A673 (cell line): ENCODE measurements around the gene KIFAP3. TPM values are rescaled to one million over a fixed set of nuclear protein-coding genes. Genes with fewer than 3 reads are reported as not detected.

Source experiments
- BruUV-seq: library from RNA; stranded (reverse); fragments of 400-500 nt; replicated peaks from 2 replicates; lab custom pipeline; 2021; lab: Mats Ljungman, UMichigan
- CTCF ChIA-PET: fragments of 300-600 bp; sonication (Branson Sonifier 250); formaldehyde crosslinking; loops from one replicate; lab custom pipeline; 2022; ENCODE audit warnings: antibody characterized with exemption; lab: Charles Lee
- POLR2A ChIA-PET: fragments of 300-600 bp; sonication (Branson Sonifier 250); formaldehyde crosslinking; loops from one replicate; lab custom pipeline; 2022; ENCODE audit warnings: antibody characterized with exemption; ENCODE audit not compliant: low non-redundant PET; lab: Charles Lee
- DNase-seq: peaks from one replicate; pipeline ENCODE4 v3.0.0-alpha.2; 2015; ENCODE audit warnings: low spot score
- H3K27ac ChIP-seq: fragments of 200-600 bp; sonication (generic); 2 replicates; pipeline ENCODE4 v1.5.1; 2016; ENCODE audit warnings: mixed run types, low read depth, mild to moderate bottlenecking, mixed read lengths, antibody characterized with exemption, low read length; ENCODE audit not compliant: poor library complexity, severe bottlenecking
- H3K27me3 ChIP-seq: fragments of 200-600 bp; sonication (generic); replicated peaks from 2 replicates; pipeline ENCODE4 v1.6.1; 2017; ENCODE audit warnings: mixed run types, low read depth, mild to moderate bottlenecking, mixed read lengths, antibody characterized with exemption, low read length; ENCODE audit not compliant: insufficient read depth, poor library complexity
- H3K36me3 ChIP-seq: fragments of 200-600 bp; sonication (generic); 2 replicates; pipeline ENCODE4 v1.6.1; 2016; ENCODE audit warnings: mixed run types, mild to moderate bottlenecking, mixed read lengths, antibody characterized with exemption, low read length; ENCODE audit not compliant: insufficient read depth, poor library complexity, severe bottlenecking
- H3K4me1 ChIP-seq: fragments of 200-600 bp; sonication (generic); 2 replicates; pipeline ENCODE4 v1.6.1; 2017; ENCODE audit warnings: mixed run types, mild to moderate bottlenecking, mixed read lengths, antibody characterized with exemption, low read length; ENCODE audit not compliant: insufficient read depth, poor library complexity, severe bottlenecking
- H3K4me3 ChIP-seq: fragments of 200-600 bp; sonication (generic); 2 replicates; pipeline ENCODE4 v1.5.1; 2016; ENCODE audit warnings: low read depth, mixed run types, mild to moderate bottlenecking, mixed read lengths, low read length; ENCODE audit not compliant: poor library complexity, severe bottlenecking
- H3K9me3 ChIP-seq: fragments of 200-600 bp; sonication (generic); 2 replicates; pipeline ENCODE4 v1.6.1; 2016; ENCODE audit warnings: mixed run types, low read depth, mild to moderate bottlenecking, mixed read lengths, antibody characterized with exemption, low read length; ENCODE audit not compliant: poor library complexity, severe bottlenecking
- CTCF ChIP-seq: fragments of 300-800, 200-600 bp; sonication (generic); conservative IDR thresholded peaks from 2 replicates; pipeline ENCODE4 v1.5.1; 2017; ENCODE audit warnings: low read depth, mild to moderate bottlenecking, antibody characterized with exemption, low read length, moderate library complexity, mixed read lengths
- EZH2 ChIP-seq: fragments of 200-600 bp; sonication (generic); IDR thresholded peaks from 2 replicates; pipeline ENCODE4 v1.6.1; 2017; ENCODE audit warnings: borderline replicate concordance, low read depth, mild to moderate bottlenecking, mixed read lengths, antibody characterized with exemption, low read length; ENCODE audit not compliant: poor library complexity, severe bottlenecking
- intact Hi-C: fragments of 100-400 bp; cut with micrococcal nuclease; formaldehyde crosslinking; loops from one replicate; pipeline ENCODE4 v1.10.0; 2022; ENCODE audit not compliant: unreplicated experiment
- total RNA-seq: library from RNA; stranded (reverse); gene quantifications from 2 replicates; pipeline ENCODE4 v1.2.3, GENCODE V29; 2021

KIFAP3 gene
- total RNA-seq, 1 experiment from 2014 or later, result 12.7 TPM

- no peak overlapping the region for H3K27ac ChIP-seq
- CTCF ChIA-PET, result no interaction called here
Measured at GRCh38 chr1:169879034-169879840, 195.3 kb downstream of the KIFAP3 start.

GRCh38 chr1:169878498-169878897 lies 196.0 kb downstream of the KIFAP3 start:
- TF ChIP-seq EZH2 (no peak), CTCF (no peak)
- CTCF ChIA-PET, result no interaction called here
- peaks cover 6% of the 10 kb centered on the region for H3K36me3 ChIP-seq
- no TSS peak for BruUV-seq
- no peaks in the 10 kb centered on the region for H3K27me3 ChIP-seq
- H3K4me1 ChIP-seq, result no peaks in the 10 kb centered on the region
- no peak overlapping the region for H3K27ac ChIP-seq
- no peak for DNase-seq
- POLR2A ChIA-PET, result no interaction called here
- H3K4me3 ChIP-seq, result no peak overlapping the region
- no peaks in the 10 kb centered on the region for H3K9me3 ChIP-seq
- intact Hi-C loops, result no loop called here

More at GRCh38 chr1:169879034-169879840, 195.3 kb downstream of the KIFAP3 start:
- Histone ChIP-seq H3K36me3 (peaks cover 5% of the 10 kb centered on the region), H3K4me1 (no peaks in the 10 kb centered on the region), H3K9me3 (no peaks in the 10 kb centered on the region), H3K4me3 (no peak overlapping the region), H3K27me3 (no peaks in the 10 kb centered on the region)
- no peak for DNase-seq
- TF ChIP-seq EZH2 (no peak), CTCF (no peak)
- intact Hi-C loops, result no loop called here
- POLR2A ChIA-PET, result no interaction called here
- no TSS peak for BruUV-seq

DNA sequence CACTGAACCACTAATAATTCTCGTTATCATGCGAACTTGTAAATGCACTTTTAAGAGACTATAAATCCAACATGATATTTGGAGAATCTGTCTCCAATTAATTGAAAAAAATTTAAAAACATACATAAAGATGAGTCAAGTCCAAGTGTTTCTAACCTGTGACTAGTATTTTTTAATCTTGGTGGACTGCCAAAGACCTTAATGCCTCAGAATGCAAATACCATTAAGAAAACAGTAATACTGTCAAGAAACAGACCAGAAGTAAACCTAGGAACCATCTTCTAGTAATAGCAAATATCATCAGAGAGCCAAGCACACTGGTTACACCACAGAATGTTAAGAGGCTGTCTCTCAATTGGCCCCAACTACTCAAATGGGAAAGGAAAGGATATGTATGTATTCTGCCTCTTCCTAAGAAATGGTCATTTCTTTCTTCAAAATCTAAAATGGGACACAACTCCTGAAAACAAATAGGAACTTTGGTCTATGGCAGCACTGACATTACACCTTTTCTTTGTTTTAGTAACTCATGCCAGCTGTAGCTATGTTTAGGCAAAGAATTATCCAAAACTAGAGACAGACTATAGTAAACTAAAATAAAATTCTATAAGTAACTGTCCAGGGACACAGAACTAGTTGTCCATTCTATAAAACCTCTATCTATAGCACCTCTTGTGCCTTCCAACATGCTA lies 196.5 kb downstream of the KIFAP3 start:
- ChIA-PET POLR2A (no interaction called here), CTCF (no interaction called here)
- H3K27me3 ChIP-seq, result no peaks in the 10 kb centered on the region
- BruUV-seq, result no TSS peak
- H3K27ac ChIP-seq, result no peak overlapping the region
- H3K4me1 ChIP-seq, result no peaks in the 10 kb centered on the region
- TF ChIP-seq CTCF (no peak), EZH2 (no peak)
- no peaks in the 10 kb centered on the region for H3K9me3 ChIP-seq
- intact Hi-C loops, result no loop called here
- peaks cover 12% of the 10 kb centered on the region for H3K36me3 ChIP-seq
- no peak for DNase-seq
- no peak overlapping the region for H3K4me3 ChIP-seq
